Stimulated activated CD8-positive, alpha-beta memory T cell treated with anti-CD3 and anti-CD28 coated beads, Interleukin-15, amount 100 ng/mL, for 48 hours (primary cell): ENCODE data around the gene PSTPIP2.

Experiments
- DNase-seq, 2 donors: peaks; one replicate each; pipeline ENCODE4 v3.0.0-alpha.2; 2020; ENCODE audit warnings: low read depth in 2 of 2

PSTPIP2 gene

DNA sequence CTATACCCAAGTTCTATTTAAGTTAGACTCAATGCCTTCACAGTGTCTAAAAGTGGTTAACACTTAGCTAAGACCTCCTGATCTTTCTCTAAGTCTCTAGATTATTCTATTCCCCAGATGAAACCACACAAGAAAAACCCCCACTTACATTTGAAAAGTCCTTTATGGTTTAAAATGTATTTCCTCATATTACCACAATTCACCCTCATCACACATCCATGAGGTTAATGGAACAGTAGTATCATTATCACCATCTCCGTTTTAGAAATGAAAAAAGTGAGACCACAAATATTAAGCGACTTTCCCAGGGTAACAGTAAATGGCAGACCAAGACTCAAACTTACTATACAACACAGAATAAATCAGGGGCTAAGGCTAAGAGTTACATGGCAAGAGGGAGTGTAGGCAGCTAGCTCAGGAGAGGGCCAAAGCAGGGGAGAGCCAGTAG lies 133.5 kb downstream of the PSTPIP2 start:
- DNase-seq = no peak

DNA sequence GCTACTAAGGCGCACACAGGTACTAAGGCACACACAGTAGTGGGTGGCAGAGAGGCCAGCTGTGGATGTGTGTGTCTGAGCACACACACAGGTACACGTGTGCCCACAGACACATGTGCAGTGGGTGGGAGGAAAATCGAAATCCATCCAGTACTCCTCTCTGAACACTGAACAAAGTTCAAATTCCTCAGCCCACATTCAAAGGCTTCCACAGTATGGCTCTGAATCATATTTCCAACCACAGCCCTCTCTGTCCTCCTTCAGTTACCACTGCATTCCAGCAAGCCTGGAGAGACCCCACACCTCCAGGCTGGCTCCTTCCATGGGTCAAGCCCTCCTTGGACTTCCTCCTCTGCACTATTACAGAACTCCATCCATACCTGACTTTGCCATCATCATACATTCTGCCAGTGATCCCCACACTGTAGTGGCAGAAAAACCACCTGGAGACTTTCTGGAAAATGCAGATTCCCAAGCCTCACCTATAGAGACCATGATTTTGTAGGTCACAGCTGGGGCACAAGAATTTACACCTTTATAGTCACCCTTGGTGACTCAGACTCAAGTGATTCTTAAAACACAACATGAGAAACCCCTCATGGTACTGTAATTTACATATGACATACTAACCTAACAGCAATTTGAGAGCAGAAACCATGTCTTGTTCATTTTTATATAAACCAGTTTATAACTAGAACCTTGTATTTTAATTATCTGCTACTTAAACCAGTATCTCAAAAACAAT lies 136.3 kb downstream of the PSTPIP2 start:
- DNase-seq = no peak
